Measurements from ENCODE around the gene ZNF747. TPM values are rescaled to one million over a fixed set of nuclear protein-coding genes. Genes with fewer than 3 reads are reported as not detected.

The ZNF747 gene
- total RNA-seq, 1 experiment from 2014 or later: 8.9 TPM

GRCh38 chr16:30565526-30565925 is 30.9 kb upstream of the ZNF747 start:
- H3K4me1 ChIP-seq (ENCODE audit: insufficient read depth, low read length): peaks cover 29% of the 10 kb centered on the region
- no peaks in the 10 kb centered on the region for H3K9me3 ChIP-seq (ENCODE audit: low read length)
- no peak overlapping the region for H3K4me3 ChIP-seq (ENCODE audit: low read length)
- no peak overlapping the region for H3K27ac ChIP-seq (ENCODE audit: low read length)
- no peak overlapping the region for H3K4me2 ChIP-seq (ENCODE audit: low read length)
- DNase-seq (no peak), ATAC-seq (no peak)
- no peak overlapping the region for H2AFZ ChIP-seq (ENCODE audit: low read length)
- TF ChIP-seq EZH2phosphoT487 (IDR thresholded peaks at IDR 0.05; ENCODE audit: borderline replicate concordance, low read length) (no peak), EZH2 (IDR thresholded peaks at IDR 0.05; ENCODE audit: low read length, unreplicated experiment) (no peak), CTCF (conservative IDR thresholded peaks at IDR 0.05; ENCODE audit: low read depth, low read length) (no peak)
- POLR2A ChIA-PET (ENCODE audit: unreplicated experiment): interaction anchor here (0.5 kb wide), 1 partner anchor 8 kb away, joined by 3 read pairs; no protein-coding TSS in a partner anchor
- H3K36me3 ChIP-seq (ENCODE audit: low read depth, low read length): no peaks in the 10 kb centered on the region
- no peaks in the 10 kb centered on the region for H3F3A ChIP-seq (ENCODE audit: low read length, unreplicated experiment)
- BruUV-seq (replicated peaks): no TSS peak
- no peaks in the 10 kb centered on the region for H3K9me2 ChIP-seq (replicated peaks; ENCODE audit: low read length)
- H3K27me3 ChIP-seq (ENCODE audit: low read length): no peaks in the 10 kb centered on the region
- no peaks in the 10 kb centered on the region for H3K79me2 ChIP-seq (ENCODE audit: low read length)
- intact Hi-C loops (cut with micrococcal nuclease): no loop called here
- CTCF ChIA-PET: no interaction called here
- no peaks in the 10 kb centered on the region for H4K20me1 ChIP-seq (ENCODE audit: low read length)
- H3K9ac ChIP-seq (ENCODE audit: low read length): no peak overlapping the region

GRCh38 chr16:30562021-30562420 is 27.4 kb upstream of the ZNF747 start:
- ATAC-seq (no peak), DNase-seq (no peak)
- H3K36me3 ChIP-seq (ENCODE audit: low read depth, low read length): no peaks in the 10 kb centered on the region
- no TSS peak for BruUV-seq (replicated peaks)
- peaks cover 11% of the 10 kb centered on the region for H3K79me2 ChIP-seq (ENCODE audit: low read length)
- TF ChIP-seq CTCF (conservative IDR thresholded peaks at IDR 0.05; ENCODE audit: low read depth, low read length) (no peak), EZH2phosphoT487 (IDR thresholded peaks at IDR 0.05; ENCODE audit: borderline replicate concordance, low read length) (no peak), EZH2 (IDR thresholded peaks at IDR 0.05; ENCODE audit: low read length, unreplicated experiment) (no peak)
- no peak overlapping the region for H3K9ac ChIP-seq (ENCODE audit: low read length)
- ChIA-PET CTCF (no interaction called here), POLR2A (ENCODE audit: unreplicated experiment) (no interaction called here)
- H3K4me1 ChIP-seq (ENCODE audit: insufficient read depth, low read length): peaks cover 4% of the 10 kb centered on the region
- H3F3A ChIP-seq (ENCODE audit: low read length, unreplicated experiment): no peaks in the 10 kb centered on the region
- no peak overlapping the region for H3K4me2 ChIP-seq (ENCODE audit: low read length)
- no peak overlapping the region for H3K4me3 ChIP-seq (ENCODE audit: low read length)
- H3K27me3 ChIP-seq (ENCODE audit: low read length): no peaks in the 10 kb centered on the region
- no peaks in the 10 kb centered on the region for H3K9me3 ChIP-seq (ENCODE audit: low read length)
- no peaks in the 10 kb centered on the region for H4K20me1 ChIP-seq (ENCODE audit: low read length)
- no peak overlapping the region for H2AFZ ChIP-seq (ENCODE audit: low read length)
- intact Hi-C loops (cut with micrococcal nuclease): no loop called here
- no peaks in the 10 kb centered on the region for H3K9me2 ChIP-seq (replicated peaks; ENCODE audit: low read length)
- no peak overlapping the region for H3K27ac ChIP-seq (ENCODE audit: low read length)

- H3K27ac ChIP-seq (ENCODE audit: low read length): no peak overlapping the region
- POLR2A ChIA-PET (ENCODE audit: unreplicated experiment): no interaction called here
- no peak overlapping the region for H3K4me2 ChIP-seq (ENCODE audit: low read length)
- H3K4me3 ChIP-seq (ENCODE audit: low read length): no peak overlapping the region
- no peaks in the 10 kb centered on the region for H3K9me3 ChIP-seq (ENCODE audit: low read length)
- DNase-seq (no peak), ATAC-seq (no peak)
- TF ChIP-seq EZH2phosphoT487 (IDR thresholded peaks at IDR 0.05; ENCODE audit: borderline replicate concordance, low read length) (no peak), EZH2 (IDR thresholded peaks at IDR 0.05; ENCODE audit: low read length, unreplicated experiment) (no peak), CTCF (conservative IDR thresholded peaks at IDR 0.05; ENCODE audit: low read depth, low read length) (no peak)
- intact Hi-C loops (cut with micrococcal nuclease): no loop called here
- no peak overlapping the region for H3K9ac ChIP-seq (ENCODE audit: low read length)
- CTCF ChIA-PET: no interaction called here
- no TSS peak for BruUV-seq (replicated peaks)
- H3K9me2 ChIP-seq (replicated peaks; ENCODE audit: low read length): no peaks in the 10 kb centered on the region
- no peaks in the 10 kb centered on the region for H3K27me3 ChIP-seq (ENCODE audit: low read length)
- no peaks in the 10 kb centered on the region for H3K36me3 ChIP-seq (ENCODE audit: low read depth, low read length)
- no peaks in the 10 kb centered on the region for H3F3A ChIP-seq (ENCODE audit: low read length, unreplicated experiment)
- no peak overlapping the region for H2AFZ ChIP-seq (ENCODE audit: low read length)
- H3K79me2 ChIP-seq (ENCODE audit: low read length): peaks cover 17% of the 10 kb centered on the region
- H3K4me1 ChIP-seq (ENCODE audit: insufficient read depth, low read length): peaks cover 2% of the 10 kb centered on the region; the same call in 1 of the 2 replicates
- no peaks in the 10 kb centered on the region for H4K20me1 ChIP-seq (ENCODE audit: low read length)
Observed at GRCh38 chr16:30561089-30561816, 26.6 kb upstream of the ZNF747 start.
